Activated CD4-positive, CD25-positive, alpha-beta regulatory T cell treated with anti-CD3 and anti-CD28 coated beads, Interleukin-2, amount 50 U/mL, for 24 hours (primary cell): ENCODE measurements around the gene COL2A1.

Source experiments
- ATAC-seq, 2 donors: fragments of 150-1000 bp; cut with Tn5 transposase; one replicate each; pipeline ENCODE4 v1.10.0; 2021; ENCODE audit warnings: mild to moderate bottlenecking in 1 of 2, moderate library complexity in 1 of 2

The COL2A1 gene

DNA sequence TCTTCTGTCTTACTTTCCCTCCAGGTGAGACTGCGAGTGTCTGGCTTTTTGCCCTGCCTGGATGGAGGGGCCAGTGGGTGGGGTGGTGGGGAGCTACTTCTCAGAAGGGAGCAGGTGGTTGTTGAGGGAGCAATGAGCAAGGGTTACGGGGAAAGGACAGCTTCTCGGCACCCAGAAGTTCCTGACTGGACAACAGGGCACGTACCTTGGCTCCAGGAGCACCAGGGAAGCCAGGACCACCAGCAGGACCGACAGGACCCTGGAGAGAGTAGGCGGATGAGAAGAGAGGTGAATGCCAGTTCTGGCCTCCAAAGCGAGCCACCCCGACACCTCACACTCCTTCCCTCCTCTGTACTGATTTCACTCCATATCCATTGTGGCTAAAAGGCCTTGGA lies 15.3 kb downstream of the COL2A1 start:
- ATAC-seq = no peak

DNA sequence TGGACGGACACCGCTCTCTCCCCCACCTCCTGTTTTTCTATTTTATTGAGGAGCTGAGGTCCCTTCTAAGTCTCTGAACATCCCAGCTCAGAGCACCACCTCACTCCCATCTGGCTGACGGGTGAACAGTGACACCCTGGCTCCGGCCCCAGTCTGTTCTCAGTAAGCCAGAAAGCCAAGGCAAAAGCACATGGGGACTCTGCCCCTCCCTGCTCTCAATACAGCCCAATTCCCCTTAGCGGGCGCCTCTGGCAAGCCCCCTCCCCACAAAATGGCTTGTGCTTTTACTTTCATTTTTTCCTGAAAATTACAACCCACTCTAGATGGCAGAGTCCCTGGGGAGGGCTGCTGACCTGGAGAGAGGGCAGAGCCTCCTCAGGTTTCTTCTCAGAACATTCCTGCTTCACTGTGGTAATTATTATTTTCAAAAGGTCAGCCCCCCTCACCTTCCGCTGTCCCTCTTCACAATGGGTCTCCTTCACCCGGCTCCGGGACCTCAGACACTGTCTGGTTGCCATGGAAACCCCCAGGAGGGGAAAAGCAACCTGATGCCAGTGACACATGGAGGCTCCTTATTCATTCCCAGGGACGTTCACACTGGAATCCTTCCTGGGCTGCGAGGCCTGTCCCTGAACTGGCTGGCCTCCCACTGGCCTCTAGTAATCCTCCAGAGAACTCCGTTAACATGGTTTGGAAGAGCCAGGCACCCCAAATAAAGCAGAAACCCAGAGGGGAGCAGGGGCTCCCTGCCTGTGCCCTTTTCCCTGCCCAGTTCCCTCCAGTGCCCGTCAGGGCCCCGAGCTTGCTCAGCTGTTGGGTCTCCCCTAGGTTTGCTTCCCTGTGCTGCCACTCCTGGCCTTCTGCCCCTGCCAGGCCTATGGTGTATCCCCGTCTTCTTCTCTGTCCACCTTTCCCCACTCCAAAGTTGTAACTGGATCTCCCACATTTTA lies 15.9 kb downstream of the COL2A1 start:
- no peak for ATAC-seq

DNA sequence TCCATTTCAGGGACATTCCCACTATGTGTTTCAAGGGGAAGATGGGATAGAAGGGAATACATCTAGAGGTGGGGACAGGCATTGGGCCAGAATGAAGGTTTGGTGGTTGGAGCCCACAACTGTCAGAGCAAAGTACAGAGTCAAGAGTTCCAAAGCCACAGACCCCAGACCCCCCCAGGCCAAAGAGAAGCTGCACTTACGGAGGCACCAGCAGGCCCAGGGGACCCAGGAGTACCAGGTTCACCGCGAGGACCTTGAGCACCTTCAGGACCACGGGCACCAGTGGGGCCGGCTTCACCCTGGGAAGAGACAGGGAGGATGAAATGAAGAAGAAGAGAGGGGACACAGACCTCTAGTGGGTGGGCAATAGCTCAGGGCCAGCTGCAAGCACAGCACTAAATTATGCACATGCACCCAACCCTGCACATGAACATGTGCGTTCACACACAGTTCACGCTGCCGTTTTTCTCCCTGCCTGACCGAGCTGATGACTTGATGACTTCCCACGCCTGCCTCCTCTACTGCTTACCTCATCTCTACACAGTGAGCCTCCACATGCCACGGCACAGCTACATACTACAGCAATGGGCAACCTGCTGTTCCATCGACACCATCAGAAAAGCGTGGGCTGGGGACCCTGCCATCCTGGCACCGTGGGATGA lies 16.7 kb downstream of the COL2A1 start:
- ATAC-seq = no peak

DNA sequence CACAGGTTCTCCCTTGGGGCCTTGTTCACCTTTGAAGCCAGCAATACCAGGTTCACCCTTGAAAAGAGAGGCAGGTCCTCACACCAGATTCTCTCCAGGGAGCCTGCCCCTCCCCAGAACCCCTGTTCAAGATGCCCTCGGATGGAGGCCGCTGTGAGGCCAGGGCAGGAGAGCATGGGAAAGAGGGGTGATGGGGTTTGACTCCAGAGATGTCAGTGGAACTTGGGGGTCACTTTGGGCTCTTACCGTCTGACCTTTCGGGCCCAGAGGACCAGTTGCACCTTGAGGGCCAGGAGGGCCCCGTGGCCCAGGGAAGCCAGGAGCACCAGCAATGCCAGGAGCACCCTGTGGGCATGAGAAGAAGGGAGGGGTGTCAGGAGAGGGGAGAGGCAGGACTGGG lies 17.4 kb downstream of the COL2A1 start:
- ATAC-seq = no peak

DNA sequence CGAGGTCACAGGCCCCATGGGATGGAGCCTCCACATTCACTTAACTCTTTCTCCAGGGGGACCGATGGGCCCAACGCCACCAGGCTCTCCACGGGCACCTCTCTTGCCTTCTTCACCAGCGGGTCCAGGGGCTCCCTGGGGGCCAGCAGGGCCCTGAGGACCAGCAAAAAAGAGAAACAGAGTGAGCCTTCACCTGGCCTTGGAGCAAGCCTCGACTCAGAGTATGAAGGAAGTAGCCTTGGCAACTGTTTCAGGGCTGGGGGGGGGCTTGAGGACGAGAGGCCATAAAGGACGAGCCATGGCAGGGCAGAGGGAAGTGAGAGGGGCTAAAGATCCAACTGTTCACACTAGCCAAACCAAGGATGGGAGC lies 18.0 kb downstream of the COL2A1 start:
- ATAC-seq = no peak

DNA sequence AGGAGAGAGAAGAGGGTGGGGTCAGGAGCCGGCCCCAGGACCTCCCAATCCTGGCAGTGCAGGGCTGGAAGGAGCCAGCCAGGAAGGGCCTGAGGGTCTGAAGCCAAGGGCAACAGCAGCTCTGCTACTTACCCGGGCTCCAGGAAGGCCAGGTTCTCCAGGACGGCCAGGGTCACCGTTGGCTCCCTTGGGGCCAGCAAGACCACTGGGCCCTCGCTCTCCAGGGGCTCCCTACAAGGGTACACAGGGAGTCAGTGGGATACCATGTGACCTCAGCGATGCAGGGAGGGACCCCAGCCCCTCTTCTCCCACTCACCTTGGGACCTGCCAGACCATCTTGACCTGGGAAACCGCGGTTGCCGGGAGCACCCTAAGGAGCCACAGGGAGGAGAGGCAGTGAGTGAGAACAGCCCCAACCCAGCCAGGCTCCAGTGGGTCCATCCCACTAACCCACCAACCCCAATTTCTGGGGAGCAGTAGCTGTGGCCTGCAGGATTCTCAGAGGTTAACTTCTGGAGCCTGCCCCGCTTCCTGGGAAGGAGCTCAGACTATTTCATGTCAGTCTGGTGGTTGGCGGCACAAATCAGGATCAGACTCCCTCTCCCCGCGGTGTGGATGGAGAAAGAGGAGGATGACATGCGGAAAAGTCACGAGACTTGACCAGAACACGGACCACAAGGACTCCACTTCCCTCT lies 18.5 kb downstream of the COL2A1 start:
- ATAC-seq = no peak

DNA sequence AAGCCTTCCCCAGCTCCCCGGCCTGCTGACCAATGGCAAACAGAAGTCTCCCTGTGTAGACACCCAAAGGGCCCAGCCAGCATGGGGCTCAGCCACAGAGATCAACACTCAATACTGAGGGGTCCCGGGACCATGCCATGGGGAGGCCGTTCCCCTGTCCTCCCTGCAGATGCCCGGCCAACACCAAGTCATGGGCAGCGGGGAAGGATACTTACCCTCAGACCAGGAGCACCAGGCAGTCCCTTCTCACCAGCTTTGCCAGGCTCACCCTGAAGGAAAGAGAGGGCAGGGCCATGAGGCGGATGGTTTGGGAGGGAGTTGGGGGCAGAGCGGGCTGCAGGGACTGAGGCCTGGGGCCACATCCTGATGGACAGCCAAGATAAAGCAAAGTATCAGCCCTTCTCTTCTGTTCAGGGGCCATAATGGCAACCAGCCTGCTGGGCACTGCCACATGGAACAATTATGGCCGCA lies 19.9 kb downstream of the COL2A1 start:
- ATAC-seq = no peak

DNA sequence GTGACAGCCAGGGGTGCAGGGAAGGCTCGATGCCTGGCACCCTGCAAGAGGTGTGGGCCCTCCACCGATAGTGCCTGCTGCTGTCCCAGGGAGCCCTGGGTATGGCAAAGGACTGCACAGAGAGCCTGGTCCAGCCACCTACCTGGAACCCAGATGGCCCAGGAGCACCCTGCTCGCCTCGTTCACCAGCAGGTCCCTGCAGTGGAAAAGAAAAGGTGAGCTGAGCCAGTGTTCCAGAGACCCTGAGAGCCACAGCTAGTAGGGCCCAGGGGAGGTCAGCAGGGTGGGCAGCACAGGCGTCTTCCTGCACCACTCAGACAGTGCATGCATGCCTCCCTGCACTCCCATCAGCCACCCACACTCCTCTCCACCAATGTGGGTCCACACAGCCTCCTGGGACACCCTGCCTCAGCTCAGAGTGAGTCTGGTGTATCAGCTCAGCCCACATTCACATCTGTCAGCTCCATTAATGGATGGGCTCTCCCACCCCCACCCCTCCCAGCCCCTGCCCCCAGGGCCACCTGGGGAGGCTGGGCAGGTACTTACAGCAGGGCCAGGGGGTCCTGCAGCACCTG lies 20.6 kb downstream of the COL2A1 start:
- ATAC-seq = no peak

DNA sequence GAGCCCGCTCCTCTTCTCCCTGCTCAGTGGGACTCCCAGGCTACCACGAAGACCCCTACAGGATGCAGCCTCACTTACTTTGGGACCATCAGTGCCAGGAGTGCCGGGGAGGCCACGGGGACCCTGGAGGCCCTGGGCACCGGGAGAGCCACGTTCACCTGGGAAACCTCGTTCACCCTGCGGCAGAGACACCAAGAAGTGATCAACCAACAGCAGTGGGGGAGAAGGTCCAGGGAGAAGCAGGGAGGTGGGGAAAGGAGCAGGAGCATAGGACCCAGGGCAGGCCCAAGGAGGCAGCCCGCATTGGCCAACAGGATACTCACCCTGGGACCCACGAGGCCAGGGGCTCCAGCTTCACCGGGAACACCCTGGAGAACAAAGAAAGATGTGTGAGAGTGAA lies 21.5 kb downstream of the COL2A1 start:
- no peak for ATAC-seq

DNA sequence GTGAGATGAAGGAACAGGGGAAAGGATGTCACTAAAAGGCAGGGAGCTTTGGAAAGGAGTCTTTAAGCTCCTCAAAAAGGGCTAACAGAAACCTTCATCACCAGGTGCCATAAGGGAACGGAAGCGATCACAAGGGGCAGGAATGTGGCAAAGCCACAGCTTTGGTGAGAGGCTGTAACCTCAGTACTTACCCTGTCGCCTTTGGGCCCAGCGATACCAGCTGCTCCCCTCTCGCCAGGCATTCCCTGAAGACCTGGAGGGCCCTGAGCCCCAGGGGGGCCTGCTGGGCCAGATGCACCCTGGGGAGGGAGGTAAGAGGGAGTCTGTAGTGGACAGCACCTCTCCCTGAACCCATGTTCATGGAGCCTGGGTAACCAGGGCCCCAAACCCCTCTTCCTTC lies 22.0 kb downstream of the COL2A1 start:
- no peak for ATAC-seq

GRCh38 chr12:47981496-47982260 lies 22.6 kb downstream of the COL2A1 start:
- no peak for ATAC-seq

DNA sequence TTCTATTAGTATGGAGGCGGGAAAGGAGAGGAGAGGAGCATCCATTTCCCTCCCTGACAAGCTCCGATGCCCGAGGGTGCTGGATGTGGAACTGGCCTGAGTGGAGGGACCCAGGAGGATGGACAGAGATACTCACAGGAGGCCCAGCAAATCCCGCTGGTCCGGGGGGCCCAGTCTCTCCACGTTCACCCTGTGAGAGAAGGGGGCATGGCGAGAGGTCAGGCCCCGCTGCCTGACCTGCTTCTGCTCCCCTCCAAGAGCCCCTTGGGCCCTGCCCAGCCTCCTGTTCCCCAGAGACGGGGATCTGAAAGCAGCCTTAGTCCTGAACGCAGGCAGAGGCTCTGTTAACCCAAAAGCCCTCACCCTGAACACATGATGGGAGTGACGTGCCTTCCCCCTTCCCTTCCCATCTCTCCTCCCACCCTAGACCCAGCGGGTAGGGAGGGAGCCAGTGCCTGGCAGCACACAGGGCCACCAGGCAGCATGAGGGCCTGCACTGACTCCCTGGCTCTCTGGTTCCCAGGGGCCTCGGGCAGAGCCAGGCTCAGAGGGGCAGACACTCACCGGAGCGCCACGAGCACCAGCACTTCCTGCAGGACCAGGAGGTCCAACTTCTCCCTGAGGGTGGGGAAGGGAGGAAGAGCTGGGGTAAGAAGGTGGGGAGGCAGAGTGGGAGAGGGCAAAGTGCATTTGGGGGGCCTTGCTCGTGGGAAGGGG lies 23.3 kb downstream of the COL2A1 start:
- no peak for ATAC-seq

DNA sequence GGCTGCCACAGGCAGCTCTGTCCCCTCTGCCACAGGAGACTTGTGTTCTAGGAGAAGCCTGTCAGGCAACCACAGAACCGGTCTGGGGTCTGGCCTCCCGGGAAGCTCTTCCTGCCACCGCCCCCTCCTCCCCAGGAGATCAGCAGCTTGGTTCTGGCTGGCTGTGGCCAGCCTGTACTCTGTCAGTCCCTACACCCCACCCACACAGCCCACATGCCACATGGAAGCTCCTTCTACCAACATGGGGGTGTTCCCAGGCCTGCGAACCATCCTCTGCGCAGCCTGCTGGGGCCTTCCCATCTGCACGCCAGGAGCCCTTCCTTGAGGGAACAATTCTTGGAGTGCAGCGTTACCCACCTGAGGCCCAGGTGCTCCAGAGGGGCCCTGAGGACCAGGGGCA lies 24.1 kb downstream of the COL2A1 start:
- no peak for ATAC-seq

DNA sequence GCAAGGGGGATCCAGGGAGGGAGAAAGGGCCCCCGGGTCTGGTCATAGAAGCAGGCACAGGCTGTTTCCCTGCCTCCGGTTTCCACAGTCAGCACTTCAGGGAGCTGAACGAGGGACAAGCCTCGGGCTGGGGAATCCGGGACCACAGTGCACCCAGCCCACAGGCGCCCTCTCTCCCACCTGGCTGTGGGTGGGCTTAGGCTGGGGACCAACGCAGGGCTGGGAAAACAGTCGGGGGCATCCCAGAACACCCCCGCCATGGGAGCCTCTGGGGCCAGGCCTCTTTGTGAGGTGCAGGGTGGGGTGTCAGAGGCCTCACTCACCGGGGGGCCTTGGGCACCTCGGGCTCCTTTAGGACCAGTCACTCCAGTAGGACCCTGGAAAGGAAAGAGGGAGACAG lies 24.6 kb downstream of the COL2A1 start:
- no peak for ATAC-seq

- no peak for ATAC-seq
Measured at GRCh38 chr12:47979166-47979565, 25.1 kb downstream of the COL2A1 start.

GRCh38 chr12:47978598-47978873 lies 25.7 kb downstream of the COL2A1 start:
- no peak for ATAC-seq

DNA sequence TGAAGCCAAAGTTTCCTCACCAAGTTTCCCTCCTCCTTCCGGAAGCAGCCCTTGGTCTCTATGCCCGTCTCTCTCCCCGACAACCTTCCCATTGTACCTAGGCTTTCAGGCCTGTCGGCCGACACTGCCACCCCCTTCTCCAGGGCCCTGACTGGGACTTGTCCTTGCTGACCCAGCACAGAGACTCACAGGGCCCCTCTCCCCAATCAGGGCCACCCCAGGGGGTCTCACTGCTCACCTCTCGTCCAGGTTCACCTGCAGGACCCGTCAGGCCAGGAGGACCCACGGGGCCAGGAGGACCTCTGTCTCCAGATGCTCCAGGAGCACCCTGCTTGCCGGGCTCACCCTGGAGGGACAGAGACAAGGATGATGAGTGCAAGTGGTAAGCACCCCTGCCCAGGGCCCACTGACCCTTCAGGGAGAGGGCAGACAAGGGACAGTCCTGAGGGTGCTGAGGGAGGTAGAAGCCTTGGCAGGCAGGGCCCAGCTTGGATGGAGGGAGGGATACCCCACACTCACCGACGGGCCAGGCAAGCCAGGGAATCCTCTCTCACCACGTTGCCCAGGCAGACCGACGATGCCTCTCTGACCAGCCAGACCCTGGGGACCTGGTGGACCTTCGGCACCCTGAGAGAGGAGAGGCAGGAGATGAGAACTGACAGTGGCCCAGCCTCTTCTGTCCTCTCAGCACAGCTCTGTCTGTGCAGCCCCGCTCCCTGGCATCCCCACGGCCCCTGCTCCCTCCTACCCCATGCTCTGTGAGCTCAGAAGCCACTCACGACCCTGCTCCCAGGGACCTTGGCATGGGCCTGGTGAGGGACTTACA lies 26.3 kb downstream of the COL2A1 start:
- ATAC-seq = no peak

GRCh38 chr12:47977046-47977771 lies 27.1 kb downstream of the COL2A1 start:
- ATAC-seq = no peak

GRCh38 chr12:47975816-47976215 lies 28.5 kb downstream of the COL2A1 start:
- no peak for ATAC-seq

GRCh38 chr12:47975036-47975620 lies 29.1 kb downstream of the COL2A1 start:
- ATAC-seq = no peak
